ENCODE data around the gene SH2D2A.

The SH2D2A gene

GRCh38 chr1:156809711-156810366, 6.8 kb downstream of the SH2D2A start:
- Histone ChIP-seq H3K4me3 (ENCODE audit: severe bottlenecking) (no peak overlapping the region), H3K4me1 (ENCODE audit: insufficient read depth, poor library complexity, severe bottlenecking) (peaks cover 20% of the 10 kb centered on the region), H3K36me3 (ENCODE audit: low read depth) (no peaks in the 10 kb centered on the region), H3K27me3 (ENCODE audit: insufficient read depth, poor library complexity, severe bottlenecking) (no peaks in the 10 kb centered on the region), H3K9me3 (ENCODE audit: severe bottlenecking) (no peaks in the 10 kb centered on the region), H3K27ac (ENCODE audit: poor library complexity, severe bottlenecking) (no peak overlapping the region)
- no peak for DNase-seq (ENCODE audit: low spot score)
- no peak for ATAC-seq (ENCODE audit: low read depth)
- TF ChIP-seq CTCF (IDR thresholded peaks at IDR 0.05; ENCODE audit: poor library complexity, severe bottlenecking) = no peak

- no peak for ATAC-seq (ENCODE audit: low read depth)
- Histone ChIP-seq H3K36me3 (ENCODE audit: low read depth) (no peaks in the 10 kb centered on the region), H3K27me3 (ENCODE audit: insufficient read depth, poor library complexity, severe bottlenecking) (no peaks in the 10 kb centered on the region), H3K27ac (ENCODE audit: poor library complexity, severe bottlenecking) (no peak overlapping the region), H3K4me3 (ENCODE audit: severe bottlenecking) (no peak overlapping the region), H3K9me3 (ENCODE audit: severe bottlenecking) (no peaks in the 10 kb centered on the region), H3K4me1 (ENCODE audit: insufficient read depth, poor library complexity, severe bottlenecking) (peaks cover 15% of the 10 kb centered on the region)
- no peak for TF ChIP-seq CTCF (IDR thresholded peaks at IDR 0.05; ENCODE audit: poor library complexity, severe bottlenecking)
- no peak for DNase-seq (ENCODE audit: low spot score)
These were observed 7.4 kb downstream of the SH2D2A start for GRCh38 chr1:156809281-156809680.

- DNase-seq (ENCODE audit: low spot score) (no peak), ATAC-seq (ENCODE audit: low read depth) (no peak)
- TF ChIP-seq CTCF (IDR thresholded peaks at IDR 0.05; ENCODE audit: poor library complexity, severe bottlenecking) = no peak
- H3K27me3 ChIP-seq (ENCODE audit: insufficient read depth, poor library complexity, severe bottlenecking) = no peaks in the 10 kb centered on the region
- H3K9me3 ChIP-seq (ENCODE audit: severe bottlenecking) = no peaks in the 10 kb centered on the region
- no peak overlapping the region for H3K4me3 ChIP-seq (ENCODE audit: severe bottlenecking)
- no peaks in the 10 kb centered on the region for H3K36me3 ChIP-seq (ENCODE audit: low read depth)
- peaks cover 6% of the 10 kb centered on the region for H3K4me1 ChIP-seq (ENCODE audit: insufficient read depth, poor library complexity, severe bottlenecking)
- no peak overlapping the region for H3K27ac ChIP-seq (ENCODE audit: poor library complexity, severe bottlenecking)
These were observed 8.2 kb downstream of the SH2D2A start for GRCh38 chr1:156808186-156809030.

- Histone ChIP-seq H3K4me3 (ENCODE audit: severe bottlenecking) (no peak overlapping the region), H3K4me1 (ENCODE audit: insufficient read depth, poor library complexity, severe bottlenecking) (no peaks in the 10 kb centered on the region), H3K36me3 (ENCODE audit: low read depth) (no peaks in the 10 kb centered on the region), H3K9me3 (ENCODE audit: severe bottlenecking) (no peaks in the 10 kb centered on the region), H3K27ac (ENCODE audit: poor library complexity, severe bottlenecking) (no peak overlapping the region), H3K27me3 (ENCODE audit: insufficient read depth, poor library complexity, severe bottlenecking) (no peaks in the 10 kb centered on the region)
- no peak for ATAC-seq (ENCODE audit: low read depth)
- no peak for DNase-seq (ENCODE audit: low spot score)
- TF ChIP-seq CTCF (IDR thresholded peaks at IDR 0.05; ENCODE audit: poor library complexity, severe bottlenecking) = no peak
These were observed 9.0 kb downstream of the SH2D2A start for GRCh38 chr1:156807627-156808026.

All from RWPE2 (cell line).